Retinal pigment epithelial cell (primary cell): ENCODE data around the gene TXNL4A.

Experiments used
- DNase-seq: peaks from one replicate; pipeline ENCODE4 v3.0.0-alpha.2; 2010; ENCODE audit warnings: low read depth
- H3K4me3 ChIP-seq: 2 replicates; pipeline ENCODE4 v1.5.1; 2011; ENCODE audit warnings: mild to moderate bottlenecking, low read length, control low read depth, moderate library complexity
- CTCF ChIP-seq: conservative IDR thresholded peaks from 2 replicates; pipeline ENCODE4 v1.5.1; 2011; ENCODE audit warnings: low read depth, low read length, control low read depth, inconsistent platforms

The TXNL4A gene

GRCh38 chr18:79947881-79948610, 40.3 kb downstream of the TXNL4A start:
- TF ChIP-seq CTCF: no peak
- DNase-seq: no peak
- H3K4me3 ChIP-seq: no peak overlapping the region

DNA sequence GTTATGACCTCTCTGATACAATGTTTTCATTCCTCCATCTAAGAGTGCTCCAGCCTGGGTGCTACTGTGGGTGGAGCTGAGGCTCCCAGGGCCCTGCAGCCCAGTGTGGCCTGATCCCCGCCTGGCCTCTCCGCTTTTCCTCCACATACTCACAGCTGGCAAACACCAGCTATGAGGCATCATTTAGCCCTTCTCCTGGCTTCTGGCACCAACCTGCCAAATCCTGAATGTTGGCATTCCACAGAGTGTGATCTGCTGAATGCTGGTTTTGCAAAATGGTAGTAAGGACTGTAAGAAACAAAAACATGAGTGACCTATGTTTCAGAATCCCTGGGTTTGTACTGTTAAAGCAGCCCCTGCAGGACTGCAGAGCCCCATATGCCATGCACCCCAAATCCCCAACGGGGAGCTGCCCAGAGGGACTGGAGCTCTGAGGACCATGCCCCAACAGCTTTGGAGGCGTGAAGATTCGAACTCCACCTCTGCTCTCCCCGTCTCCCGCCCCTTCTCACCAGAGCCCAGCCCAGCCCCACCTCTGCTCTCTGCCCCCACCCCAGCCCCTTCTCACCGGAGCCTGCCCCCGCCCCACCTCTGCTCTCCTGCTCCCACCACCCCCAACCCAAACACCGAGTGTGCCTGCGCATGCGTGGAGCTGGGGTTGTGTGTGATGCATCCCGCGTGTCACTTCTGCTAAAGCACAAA, 41.2 kb downstream of the TXNL4A start:
- DNase-seq: no peak
- no peak overlapping the region for H3K4me3 ChIP-seq
- no peak for TF ChIP-seq CTCF

DNA sequence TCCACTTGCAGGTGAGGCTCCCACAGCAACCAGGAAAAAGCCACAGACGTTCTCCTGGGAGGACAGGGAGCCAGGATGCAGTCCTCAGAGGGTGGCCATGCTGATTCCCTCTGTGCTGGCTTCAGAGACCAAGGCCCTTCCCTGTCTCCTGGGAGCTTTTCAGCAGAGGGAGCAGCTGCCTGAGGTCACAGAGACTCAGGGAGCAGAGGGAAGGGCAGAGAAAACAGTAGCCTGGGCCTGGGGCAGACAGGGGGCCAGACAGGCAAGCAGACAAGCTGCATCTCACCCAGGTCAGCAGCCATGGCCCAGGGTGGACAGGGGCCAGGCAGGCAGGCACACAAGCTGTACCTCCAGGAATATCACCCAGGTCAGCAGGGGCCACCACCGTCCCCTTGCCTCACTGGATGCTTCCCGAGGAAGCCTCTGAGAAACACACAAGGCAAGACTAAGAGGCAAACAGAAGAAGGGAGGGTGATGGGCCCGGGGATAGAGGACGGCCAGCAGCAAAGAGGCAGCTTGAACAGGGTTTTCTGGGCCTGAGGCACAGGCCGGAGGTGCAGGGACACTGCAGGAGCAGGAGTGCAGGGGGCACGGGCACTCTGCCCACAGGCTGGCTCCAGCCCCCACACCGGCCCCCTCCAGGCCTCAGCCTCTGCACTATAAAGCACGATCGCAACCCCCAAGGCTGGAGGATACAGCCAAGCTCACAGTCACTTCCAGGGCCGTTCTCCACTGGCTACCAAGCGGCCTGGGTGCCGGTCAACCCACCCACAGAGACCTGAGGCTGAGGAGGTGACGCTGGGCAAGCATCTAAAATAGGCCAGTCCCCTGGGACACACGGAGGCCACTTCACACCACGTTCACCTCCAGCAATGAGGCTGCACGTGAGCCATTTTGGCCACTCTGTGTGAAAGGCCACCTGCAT, 43.0 kb downstream of the TXNL4A start:
- no peak overlapping the region for H3K4me3 ChIP-seq
- TF ChIP-seq CTCF: no peak
- no peak for DNase-seq

GRCh38 chr18:79944746-79945117, 43.6 kb downstream of the TXNL4A start:
- no peak for TF ChIP-seq CTCF
- H3K4me3 ChIP-seq: no peak overlapping the region
- DNase-seq: no peak

GRCh38 chr18:79944126-79944731, 44.1 kb downstream of the TXNL4A start:
- no peak for DNase-seq
- no peak overlapping the region for H3K4me3 ChIP-seq
- no peak for TF ChIP-seq CTCF

- DNase-seq: no peak
- no peak for TF ChIP-seq CTCF
- no peak overlapping the region for H3K4me3 ChIP-seq
Measured at GRCh38 chr18:79943608-79944125, 44.7 kb downstream of the TXNL4A start.
